Fibroblast of lung (primary cell): Measurements from ENCODE around the gene NOX3.

ENCODE experiments used
- CTCF ChIP-seq, 2 donors: IDR thresholded peaks in 1 of 2; conservative IDR thresholded peaks in 1 of 2; 1 replicate in 1 of 2; 2 replicates in 1 of 2; pipeline ENCODE4 v1.5.1; 2011 to 2012; ENCODE audit warnings: low read length in 2 of 2, control low read depth in 1 of 2, inconsistent platforms in 1 of 2, low read depth in 1 of 2, mild to moderate bottlenecking in 1 of 2
- EZH2 ChIP-seq: IDR thresholded peaks from 2 replicates; pipeline ENCODE4 v1.5.1; 2012; ENCODE audit warnings: low read length, control low read depth, mild to moderate bottlenecking; ENCODE audit errors: missing control alignments

GRCh38 chr6:155397172-155397705 lies 58.4 kb downstream of the NOX3 start:
- TF ChIP-seq CTCF (conservative IDR thresholded peaks at IDR 0.05 in 1 of 2, IDR thresholded peaks at IDR 0.05 in 1 of 2; ENCODE audit: low read depth in 1 of 2, low read length in 2 of 2) (no peak), EZH2 (no peak)
